Stimulated activated CD8-positive, alpha-beta memory T cell treated with anti-CD3 and anti-CD28 coated beads, Interleukin-7, amount 100 ng/mL, for 24 hours (primary cell): ENCODE measurements around the gene PARD6G.

Experiments
- DNase-seq: peaks from one replicate; pipeline ENCODE4 v3.0.0-alpha.2; 2020; ENCODE audit warnings: low read depth

The PARD6G gene

DNA sequence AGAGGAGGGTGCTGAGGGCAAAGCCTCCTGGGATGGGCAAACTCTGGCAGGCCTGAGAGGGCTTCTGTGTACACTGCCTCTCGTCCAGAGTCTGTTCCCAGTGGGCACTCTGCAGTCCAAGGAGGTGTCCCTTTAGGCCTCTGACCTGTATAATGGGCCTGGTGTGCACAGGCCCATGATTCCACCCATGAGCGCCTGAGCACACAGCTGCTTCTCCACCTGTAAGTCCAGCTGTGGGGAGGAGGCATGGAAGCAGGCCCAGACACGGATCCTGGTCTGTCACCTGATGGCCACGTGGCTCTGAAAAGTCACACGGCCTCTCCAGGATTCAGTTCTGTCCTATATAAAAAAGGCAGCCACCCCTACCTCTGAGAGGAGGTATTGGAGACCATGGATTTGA is 57.0 kb downstream of the PARD6G start:
- DNase-seq = no peak

DNA sequence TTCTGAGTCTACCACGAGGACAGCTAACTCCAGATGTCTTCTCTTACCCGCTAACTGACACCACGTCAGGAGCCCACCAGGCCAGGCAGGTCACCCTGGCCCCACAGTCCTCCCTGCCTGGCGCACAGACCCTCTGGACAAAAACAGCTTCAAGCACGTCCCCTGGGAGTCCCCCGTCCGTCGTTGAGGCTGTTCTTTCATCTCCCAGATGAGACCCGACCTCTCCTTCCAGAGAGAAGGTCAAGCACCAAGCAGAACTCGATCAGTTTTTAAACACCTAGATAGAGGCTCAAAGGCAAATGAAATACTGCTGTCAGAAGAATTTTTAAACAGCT is 57.8 kb downstream of the PARD6G start:
- DNase-seq = no peak

DNA sequence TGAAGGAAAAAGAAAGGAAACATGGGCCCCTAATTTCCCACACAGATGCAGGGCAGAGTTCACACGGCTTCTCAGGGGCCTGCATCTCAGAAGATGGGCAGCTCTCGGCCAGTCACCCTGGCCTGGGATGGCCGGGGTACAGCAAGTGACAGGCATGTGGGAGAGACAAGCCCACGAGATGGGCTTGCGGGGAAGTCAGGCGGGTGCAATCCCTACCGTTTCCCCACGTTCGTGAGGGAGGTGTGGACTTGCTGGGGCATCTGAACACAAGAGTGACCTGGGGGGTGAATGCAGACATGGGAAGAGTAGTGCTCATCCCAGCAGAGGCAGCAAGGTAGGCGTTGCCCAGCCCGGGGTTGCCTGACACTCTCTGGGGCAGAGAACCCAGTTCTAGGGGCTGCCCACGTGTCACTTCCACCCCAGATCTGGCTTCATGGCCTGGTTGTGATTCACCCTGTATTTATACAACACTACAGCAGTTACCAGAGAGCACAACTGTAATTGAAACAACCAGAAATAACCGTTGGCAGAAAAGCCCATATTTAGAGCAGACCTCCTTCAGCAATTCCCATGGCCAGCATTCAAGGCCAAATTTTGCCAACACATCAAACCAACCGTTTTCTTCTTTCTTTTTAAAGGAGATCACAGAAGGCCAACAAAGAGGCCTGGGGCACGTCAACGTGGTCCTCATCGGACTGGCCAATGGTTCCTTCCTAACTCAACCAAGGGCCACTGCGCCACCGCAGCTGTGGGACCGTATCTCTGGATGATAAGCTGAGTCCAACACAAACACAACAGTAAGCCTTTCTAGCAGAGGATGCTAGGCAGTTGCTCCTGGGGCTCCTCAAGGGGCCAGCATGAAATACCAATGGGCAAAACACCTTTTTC is 58.4 kb downstream of the PARD6G start:
- no peak for DNase-seq

DNA sequence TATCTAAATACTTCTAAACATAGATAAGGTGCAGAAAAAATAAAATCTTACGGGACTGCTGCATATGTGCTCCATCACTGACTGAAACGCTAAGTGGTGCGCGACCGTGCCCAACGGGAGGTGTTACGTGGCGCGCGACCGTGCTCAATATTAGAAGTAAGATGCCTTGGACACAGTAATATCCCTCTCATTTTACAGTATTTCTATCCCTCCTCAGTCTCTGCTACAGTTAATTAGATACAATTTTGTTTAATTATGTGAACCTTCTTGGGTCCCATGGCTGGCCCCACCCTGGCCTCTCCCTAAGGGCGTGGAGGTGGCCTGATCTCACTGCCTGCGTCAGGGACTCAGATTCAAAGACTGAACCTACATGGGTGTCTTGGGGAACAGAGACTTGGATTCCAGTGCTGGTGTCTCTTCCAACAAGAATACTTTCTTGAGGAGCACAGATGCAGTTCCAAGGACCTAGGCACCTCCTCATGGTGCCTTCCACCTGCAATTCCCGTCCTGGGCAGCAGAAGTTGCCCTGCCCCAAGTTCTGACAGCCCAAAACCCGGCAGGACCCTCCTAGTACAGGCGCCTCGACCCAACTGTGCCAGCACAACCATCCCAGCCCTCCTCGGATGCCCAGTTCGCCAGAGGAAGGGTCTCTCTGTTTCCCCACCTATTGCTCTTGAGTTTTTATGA is 59.2 kb downstream of the PARD6G start:
- DNase-seq = no peak

DNA sequence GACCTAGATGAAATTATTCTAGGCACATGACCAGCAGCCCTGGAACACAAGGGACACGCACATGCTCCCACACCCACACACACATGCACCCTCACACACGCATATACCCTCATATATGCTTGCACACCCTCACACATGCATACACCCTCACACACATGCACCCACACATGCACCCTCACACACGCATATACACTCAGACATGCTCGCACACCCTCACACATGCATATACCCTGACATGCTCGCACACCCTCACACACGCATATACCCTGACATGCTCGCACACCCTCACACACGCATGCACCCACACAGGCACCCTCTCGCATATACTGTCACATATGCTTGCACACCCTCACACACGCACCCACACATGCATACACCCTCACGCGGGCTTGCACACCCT is 61.8 kb downstream of the PARD6G start:
- no peak for DNase-seq

DNA sequence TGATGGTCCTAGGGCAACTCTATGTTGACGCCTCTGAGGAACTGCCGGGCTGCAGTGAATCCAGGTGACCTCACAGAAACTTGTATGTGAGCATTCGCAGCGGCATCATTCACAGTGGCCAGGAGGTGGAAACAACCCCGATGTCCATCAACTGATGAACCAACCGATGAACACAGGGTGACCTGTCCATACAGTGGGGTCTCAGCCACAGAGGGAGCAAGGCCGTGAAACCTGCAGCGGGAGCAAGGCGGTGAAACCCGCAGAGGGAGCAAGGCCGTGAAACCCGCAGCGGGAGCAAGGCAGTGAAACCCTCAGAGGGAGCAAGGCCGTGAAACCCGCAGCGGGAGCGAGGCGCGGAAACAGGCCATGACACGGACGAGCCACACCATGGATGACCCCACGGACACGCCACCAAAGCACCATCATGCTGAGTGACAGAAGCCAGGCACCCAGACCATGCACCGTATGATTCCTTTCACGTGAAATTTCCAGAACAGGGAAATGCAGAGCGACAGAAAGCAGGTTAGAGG is 63.0 kb downstream of the PARD6G start:
- no peak for DNase-seq

DNA sequence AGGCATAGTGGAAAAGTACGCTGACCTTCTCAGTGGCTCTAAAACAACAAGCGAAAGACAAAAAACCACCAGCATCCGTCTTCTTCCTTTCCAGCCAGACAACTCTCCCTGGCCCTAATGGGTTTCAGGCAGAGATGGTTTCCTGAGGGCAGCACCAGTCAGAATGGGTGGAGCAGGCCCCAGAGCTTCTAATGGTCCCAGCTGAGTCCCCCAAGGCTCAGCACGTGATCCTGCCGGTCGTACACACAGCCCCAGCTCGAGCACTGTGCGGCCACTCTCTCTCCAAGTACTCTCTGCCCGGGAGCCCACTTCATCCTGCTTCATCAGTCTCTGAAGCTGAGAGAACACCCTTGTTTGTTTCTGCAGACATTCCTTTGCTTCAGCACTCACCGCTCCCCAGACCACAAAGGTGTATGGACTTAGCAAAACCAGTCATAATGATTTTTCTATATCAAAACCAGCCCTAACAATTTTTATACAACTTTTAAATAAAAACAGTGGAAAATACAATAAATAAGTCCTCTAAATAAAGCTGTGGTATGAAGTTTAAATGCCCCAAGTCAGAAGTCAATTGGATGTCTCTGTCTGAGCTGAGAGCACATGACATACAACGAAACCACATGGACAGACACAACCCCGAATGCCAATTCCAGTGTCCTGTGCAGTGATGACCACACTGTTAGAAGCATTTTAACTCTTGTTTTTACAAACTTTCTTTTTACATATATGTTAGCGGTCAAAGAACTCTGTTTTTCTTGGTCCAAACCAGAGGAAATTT is 63.9 kb downstream of the PARD6G start:
- no peak for DNase-seq

DNA sequence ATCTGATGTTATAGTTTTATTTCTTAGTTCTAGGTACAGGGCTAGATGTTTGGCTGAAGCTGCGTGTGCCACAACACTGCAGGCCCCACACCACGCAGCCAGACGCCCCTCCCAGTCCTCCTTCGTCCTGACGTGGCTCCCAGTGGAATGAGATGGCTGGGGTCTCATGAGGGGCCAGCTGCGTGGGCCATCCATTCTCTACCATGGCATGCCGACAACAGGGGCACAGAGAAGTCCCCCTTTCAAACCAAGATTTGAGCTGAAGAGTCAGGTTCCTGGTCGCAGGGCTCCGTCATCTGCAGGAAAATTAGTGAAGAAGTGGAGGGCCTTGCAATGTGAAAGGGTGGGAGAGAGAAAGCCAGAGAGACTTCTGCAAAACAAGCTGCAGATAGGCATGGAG is 64.5 kb downstream of the PARD6G start:
- no peak for DNase-seq

DNA sequence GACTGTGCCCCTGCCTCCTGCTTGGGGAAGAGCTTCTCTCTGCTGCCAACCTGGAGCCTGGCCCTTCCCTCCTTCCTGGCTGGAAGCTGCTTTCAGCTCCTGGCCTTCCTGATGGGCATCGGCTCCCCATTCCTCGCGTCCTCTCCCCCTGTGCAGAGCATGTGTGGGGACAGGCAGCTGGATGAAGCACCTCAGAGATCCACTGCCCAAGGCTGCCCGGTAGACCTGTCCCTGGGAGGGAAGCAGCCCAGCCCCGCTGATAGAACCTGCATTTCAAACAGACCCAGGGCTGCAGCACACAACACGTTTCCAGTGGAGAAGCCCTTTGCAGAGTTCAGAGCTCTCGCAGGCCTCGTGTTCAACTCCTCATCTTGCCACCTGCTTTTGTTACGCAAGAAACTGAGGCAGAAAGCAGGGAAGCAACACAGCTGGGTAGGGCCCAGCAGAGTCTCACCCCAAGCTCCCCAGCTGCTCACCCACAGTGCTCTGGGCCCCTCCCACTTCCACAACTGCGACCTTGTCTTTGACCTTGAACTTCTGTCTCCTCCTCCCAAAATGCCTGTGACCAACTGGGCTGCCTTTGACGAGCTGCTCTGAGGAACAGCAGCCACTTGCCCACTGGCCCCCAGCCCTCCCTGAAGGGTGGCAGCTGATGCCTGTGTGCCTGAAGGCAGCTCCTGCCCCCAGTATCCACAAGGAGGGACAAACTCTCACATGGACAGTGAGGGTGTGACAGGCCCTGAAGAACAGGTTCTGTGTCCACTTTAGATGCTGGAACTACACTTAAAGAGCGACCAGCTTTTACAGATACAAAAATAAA is 65.5 kb downstream of the PARD6G start:
- no peak for DNase-seq

DNA sequence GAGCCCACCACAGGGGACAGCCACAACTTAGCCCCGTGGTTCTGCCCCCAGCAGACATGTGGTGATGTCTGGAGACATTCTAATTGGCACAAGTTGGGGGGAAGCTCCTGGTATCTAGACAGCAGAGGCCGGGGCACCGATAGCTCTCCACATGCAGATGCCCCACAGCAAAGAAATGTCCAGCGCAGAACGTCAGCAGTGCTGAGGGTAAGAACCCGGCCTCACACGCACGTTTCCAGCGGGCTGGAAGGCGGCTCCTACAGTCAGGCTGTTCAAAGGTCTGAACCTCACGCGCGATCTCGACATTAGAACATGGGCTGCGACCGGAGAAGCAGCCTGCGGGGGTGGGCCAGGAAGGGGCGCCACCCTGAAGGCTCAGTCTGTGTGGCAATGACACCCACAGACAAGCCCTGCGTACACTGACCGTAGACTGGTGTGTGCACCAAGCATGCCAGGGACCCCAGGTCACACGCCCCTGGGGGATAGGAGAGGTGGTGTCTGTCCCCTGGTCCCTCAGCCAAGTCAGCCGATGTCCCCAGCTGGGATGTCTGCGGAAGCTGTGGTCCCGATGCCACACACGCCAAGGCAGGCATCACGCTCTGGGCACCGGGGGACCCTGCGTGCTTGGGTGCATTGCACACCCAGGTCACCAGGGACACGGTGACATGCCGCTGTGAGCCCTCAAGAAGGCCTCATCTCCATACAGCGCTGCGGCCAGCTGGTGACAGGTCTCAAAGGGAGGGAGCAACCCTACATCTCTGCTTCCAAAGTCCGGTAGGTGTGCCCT is 66.3 kb downstream of the PARD6G start:
- no peak for DNase-seq

DNA sequence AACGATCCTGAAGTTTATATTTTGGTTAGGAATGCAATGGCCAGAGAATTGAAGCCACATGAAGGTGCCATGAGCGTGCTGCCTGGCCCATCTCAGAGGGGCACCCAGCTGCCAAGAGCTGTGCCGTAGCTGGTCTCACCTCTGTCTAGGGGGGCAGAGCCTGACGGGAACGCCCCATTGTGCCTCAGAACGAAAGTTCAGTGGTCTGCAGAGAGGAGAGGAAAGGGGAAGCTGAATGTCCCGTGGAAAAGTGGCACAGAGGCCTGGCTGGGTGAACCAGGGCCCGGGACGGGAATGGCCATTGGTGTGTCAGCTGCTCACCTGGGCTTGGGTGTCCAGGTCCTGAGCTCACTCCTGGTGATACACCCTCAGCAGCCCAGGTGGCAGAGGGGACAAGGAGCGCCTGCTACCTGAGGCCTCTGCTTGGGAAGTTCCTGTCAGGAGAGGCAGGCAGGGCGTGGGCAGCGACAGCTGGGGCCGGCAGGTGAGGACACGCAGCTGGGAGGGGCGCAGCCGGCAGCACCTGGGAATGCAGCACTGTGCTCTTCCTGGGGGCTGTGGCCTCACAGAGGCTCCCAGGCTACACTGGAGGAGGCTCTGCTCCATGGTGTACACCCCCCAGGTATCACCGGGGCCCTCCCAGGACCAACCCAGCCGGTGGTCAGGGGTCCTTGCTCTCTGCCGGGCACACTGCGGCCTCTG is 67.3 kb downstream of the PARD6G start:
- no peak for DNase-seq

DNA sequence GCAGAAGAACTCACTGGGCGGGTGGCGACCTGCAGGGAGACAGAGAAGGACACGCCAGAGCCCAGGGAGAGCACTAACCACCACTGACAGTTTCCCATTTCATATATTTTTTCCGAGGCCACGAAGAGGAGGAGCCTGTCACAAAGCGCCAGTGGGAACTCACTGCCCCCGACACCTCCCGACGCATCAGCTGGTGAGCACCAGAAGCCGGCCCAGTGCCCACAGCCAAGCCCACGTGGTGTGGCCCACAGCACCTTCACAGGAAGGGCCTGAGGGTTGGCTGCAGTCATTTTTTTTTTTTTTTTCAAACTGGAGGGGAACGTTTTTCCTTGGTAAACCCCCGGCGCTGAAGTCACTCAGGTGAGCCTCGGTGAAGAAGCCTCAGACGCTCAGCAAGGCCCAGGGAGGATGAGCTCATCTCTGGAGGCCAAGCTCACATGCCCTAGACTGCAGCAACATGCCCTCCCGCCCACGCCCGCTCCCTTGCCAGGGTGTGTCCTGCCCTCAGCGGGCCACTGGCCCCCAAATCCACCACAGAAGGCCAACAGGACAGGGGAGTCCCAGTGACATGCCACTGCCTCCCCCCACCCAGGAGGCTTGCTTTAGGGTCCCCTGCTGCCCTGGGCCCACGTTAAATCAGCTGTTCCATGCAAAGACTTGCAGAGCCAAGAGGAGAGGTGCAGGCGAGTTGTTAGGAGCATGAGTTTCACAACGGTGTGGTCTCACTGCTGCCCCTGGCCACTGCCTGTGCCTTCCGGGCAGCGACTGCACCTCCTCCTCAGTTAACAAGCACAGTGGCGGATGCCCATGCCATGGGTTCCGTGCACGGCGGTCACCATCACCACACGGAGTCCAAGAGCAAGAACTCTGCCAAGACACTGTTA is 68.1 kb downstream of the PARD6G start:
- no peak for DNase-seq

DNA sequence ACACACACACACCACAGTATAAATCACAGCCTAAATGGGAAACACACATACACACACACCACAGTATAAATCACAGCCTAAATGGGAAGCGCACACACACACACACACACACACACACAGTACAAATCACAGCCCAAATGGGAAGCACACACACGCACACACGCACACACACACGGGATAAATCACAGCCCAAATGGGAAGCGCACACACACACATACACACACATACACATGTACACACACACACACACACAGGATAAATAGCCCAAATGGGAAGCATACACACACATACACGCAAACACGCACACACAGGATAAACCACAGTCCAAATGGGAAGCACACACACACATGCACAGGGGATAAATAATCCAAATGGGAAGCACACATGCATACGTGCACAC is 70.2 kb downstream of the PARD6G start:
- no peak for DNase-seq

DNA sequence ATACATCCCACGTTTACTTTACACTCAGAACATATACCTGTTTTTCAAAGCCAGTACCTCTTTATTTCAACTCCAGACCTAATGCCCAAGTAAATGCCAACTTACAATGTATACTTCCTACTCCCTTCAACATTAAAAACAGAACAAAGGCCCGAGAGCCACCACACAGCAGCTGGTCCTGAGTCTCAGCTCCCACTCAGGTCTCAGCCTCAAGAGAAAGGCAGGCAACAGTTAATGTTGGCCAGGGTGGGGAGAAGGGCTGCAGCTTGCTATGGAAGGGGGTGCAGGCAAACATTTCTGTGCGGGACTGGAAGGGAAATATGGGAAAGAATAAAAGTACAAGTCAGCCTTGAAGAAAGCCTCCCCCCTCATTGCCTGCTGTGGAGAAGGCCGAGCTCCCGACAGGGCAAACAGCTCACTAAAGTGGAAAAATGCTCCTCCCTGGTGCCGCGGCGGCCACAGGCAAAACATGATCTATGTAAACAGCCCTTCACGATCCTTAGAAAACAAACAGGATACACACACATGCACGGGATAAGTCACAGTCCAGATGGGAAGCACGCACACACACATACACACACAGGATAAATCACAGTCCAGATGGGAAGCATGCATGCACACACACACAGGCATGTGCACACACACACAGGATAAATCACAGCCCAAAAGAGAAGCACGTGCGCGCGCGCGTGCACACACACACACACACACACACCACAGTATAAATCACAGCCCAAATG is 70.8 kb downstream of the PARD6G start:
- DNase-seq = no peak

DNA sequence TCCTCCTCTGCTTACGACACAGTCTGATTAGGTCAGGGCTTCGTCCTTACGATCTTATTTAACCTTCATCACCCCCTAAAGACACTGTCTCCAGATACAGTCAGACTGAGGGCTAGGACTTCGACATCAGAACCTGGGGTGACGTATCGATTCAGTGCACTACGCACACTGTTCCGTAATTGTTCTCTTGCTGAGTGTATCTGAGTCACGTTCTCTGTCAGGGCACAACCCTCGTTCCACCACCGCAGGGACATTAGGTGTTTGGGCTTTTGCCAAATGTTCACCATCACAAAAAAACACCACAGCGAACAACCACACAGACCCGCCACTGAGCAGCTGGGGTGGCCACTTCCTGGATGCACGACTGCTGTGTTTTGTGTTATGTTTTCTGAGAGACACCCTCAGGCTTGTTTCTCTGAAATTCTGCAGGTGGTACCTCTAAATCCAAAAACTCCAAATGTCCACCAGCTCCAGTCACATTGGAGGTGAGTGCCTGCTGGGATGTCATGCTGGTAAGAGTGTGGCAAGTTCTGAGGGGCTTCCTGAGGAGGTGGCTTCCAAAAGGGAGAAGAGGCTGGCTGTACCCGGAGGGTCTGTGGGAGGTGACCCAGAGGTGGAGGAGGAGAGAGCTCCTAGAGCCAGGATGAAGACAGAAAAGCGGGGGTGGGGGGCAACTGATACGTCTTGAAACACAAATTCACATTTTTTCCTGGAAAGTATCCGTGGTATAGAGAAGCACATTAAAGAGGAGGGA is 71.7 kb downstream of the PARD6G start:
- DNase-seq = no peak

DNA sequence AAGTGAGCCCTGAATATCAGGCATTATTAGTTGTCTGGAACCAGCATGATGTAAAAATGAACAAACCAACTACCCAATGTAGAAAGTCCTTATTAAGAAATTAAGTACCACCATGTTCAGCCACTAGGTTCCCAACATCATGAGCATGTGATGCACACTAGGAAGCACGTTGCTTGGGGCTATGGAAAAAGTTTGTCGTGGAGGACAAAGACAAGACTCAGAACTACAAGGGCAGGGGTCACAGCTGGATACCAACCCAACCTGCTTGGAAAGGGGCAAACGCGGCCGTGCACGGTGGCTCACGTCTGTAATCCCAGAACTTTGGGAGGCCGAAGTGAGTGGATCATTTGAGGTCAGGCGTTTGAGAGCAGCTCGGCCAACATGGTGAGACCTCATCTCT is 74.3 kb downstream of the PARD6G start:
- no peak for DNase-seq

DNA sequence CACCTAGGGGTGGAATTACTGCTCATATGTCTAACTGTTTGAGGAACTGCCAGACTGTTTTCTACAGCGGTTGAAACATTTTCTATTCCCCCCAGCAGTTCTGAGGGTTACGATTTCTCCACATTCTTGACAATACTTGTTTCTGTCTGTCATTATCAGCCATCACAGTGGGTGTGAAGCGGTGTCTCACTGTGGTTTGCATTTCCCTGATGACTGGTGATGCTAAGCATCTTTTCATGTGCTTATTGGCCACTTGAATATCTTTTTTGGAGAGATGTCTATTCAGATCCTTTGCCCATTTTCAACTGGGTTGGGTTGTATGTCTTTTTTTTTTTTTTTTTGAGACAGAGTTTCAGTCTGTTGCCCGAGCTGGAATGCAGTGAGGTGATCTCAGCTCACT is 75.3 kb downstream of the PARD6G start:
- no peak for DNase-seq
